Esophagus squamous epithelium (tissue), 5 donors: ENCODE measurements around the gene EFNA1. TPM values are rescaled to one million over a fixed set of nuclear protein-coding genes. Genes with fewer than 3 reads are reported as not detected.

Source experiments
- DNase-seq: peaks from one replicate; lab custom pipeline; 2025; lab: John Stamatoyannopoulos, UW
- H3K27ac ChIP-seq, 4 donors: fragments of 200-600 bp; sonication (generic); one replicate each; pipeline ENCODE4 v1.5.1; 2016 to 2019; ENCODE audit warnings: mild to moderate bottlenecking in 1 of 4
- H3K27me3 ChIP-seq, 4 donors: fragments of 200-600 bp; sonication (generic); 1 replicate in 3 of 4; 2 replicates in 1 of 4; pipeline versions ENCODE4 v1.5.1 to v1.6.0; 2017 to 2021; ENCODE audit warnings: antibody characterized with exemption in 1 of 4
- H3K36me3 ChIP-seq, 3 donors: fragments of 200-600 bp; sonication (generic); one replicate each; pipeline ENCODE4 v1.5.1; 2016 to 2019
- H3K4me1 ChIP-seq, 3 donors: fragments of 200-600 bp; sonication (generic); one replicate each; pipeline ENCODE4 v1.5.1; 2017 to 2019
- H3K4me3 ChIP-seq, 4 donors: fragments of 200-600 bp; sonication (generic); 1 replicate in 3 of 4; 2 replicates in 1 of 4; pipeline ENCODE4 v1.5.1; 2016 to 2019; ENCODE audit warnings: mild to moderate bottlenecking in 2 of 4, moderate library complexity in 1 of 4
- H3K9me3 ChIP-seq, 3 donors: fragments of 200-600 bp; sonication (generic); one replicate each; pipeline ENCODE4 v1.5.1; 2016 to 2019
- CTCF ChIP-seq, 6 experiments: fragments of 450-650 bp in 4 of 6; fragments of 200-600 bp in 2 of 6; sonication (generic) in 2 of 6; IDR thresholded peaks; one replicate each; pipeline ENCODE4 v1.5.1; 2016 to 2019; ENCODE audit warnings: antibody characterized with exemption in 6 of 6, mild to moderate bottlenecking in 4 of 6, moderate library complexity in 4 of 6
- POLR2A ChIP-seq, 4 donors: fragments of 450-650 bp; IDR thresholded peaks; one replicate each; pipeline ENCODE4 v1.6.1; 2017; ENCODE audit warnings: antibody characterized with exemption in 4 of 4, mild to moderate bottlenecking in 4 of 4, moderate library complexity in 3 of 4
- WGBS, 2 donors: methylation state at CpG; one replicate each; pipeline ENCODE4 v1.1.5; 2018; 5-methylcytosine and 5-hydroxymethylcytosine counted together
- intact Hi-C: fragments of 100-400 bp; cut with DNase I; formaldehyde crosslinking; loops from one replicate; pipeline ENCODE4 v1.15.0; 2022
- total RNA-seq, 4 donors: library from RNA; depleted of rRNA; stranded (reverse); fragments of >200 nt; gene quantifications; one replicate each; pipeline ENCODE4 v1.1.0, GENCODE V29; 2016
- donor health status: DM: yes; HTN: yes; CAD: no.

Gene EFNA1
- total RNA-seq, 4 donors from 2014 or later = 30.2 to 42.9 (median 31.0) TPM

GRCh38 chr1:155104605-155105534, 22.8 kb upstream of the EFNA1 start:
- Histone ChIP-seq H3K9me3 (no peaks in the 10 kb centered on the region), H3K27me3 (no peaks in the 10 kb centered on the region), H3K27ac (no peak overlapping the region), H3K4me1 (no peaks in the 10 kb centered on the region), H3K36me3 (no peaks in the 10 kb centered on the region), H3K4me3 (no peak overlapping the region)
- TF ChIP-seq POLR2A (IDR thresholded peaks at IDR 0.05) = no peak
- TF ChIP-seq CTCF (IDR thresholded peaks at IDR 0.05) = no peak
- no peak for DNase-seq
- WGBS, 2 donors = 81 to 94% methylated on average over 7 of the region's 7 CpGs
- intact Hi-C loops = no loop called here

- WGBS, 2 donors = 66 to 68% methylated on average over 7 of the region's 7 CpGs
- Histone ChIP-seq H3K27ac (no peak overlapping the region), H3K4me1 (no peaks in the 10 kb centered on the region), H3K27me3 (no peaks in the 10 kb centered on the region), H3K9me3 (no peaks in the 10 kb centered on the region), H3K36me3 (no peaks in the 10 kb centered on the region), H3K4me3 (no peak overlapping the region)
- no peak for DNase-seq
- no peak for TF ChIP-seq POLR2A (IDR thresholded peaks at IDR 0.05)
- no peak for TF ChIP-seq CTCF (IDR thresholded peaks at IDR 0.05)
- intact Hi-C loops = no loop called here
These were observed 22.1 kb upstream of the EFNA1 start for GRCh38 chr1:155105604-155106011.

GRCh38 chr1:155106862-155107261, 20.8 kb upstream of the EFNA1 start:
- no peak for DNase-seq
- no peaks in the 10 kb centered on the region for H3K27me3 ChIP-seq
- H3K36me3 ChIP-seq = no peaks in the 10 kb centered on the region
- intact Hi-C loops = no loop called here
- no peak overlapping the region for H3K4me3 ChIP-seq
- no peak for TF ChIP-seq POLR2A (IDR thresholded peaks at IDR 0.05)
- no peak for TF ChIP-seq CTCF (IDR thresholded peaks at IDR 0.05)
- no peaks in the 10 kb centered on the region for H3K9me3 ChIP-seq
- WGBS, 2 donors = 66 to 74% methylated on average over 6 of the region's 6 CpGs
- no peak overlapping the region for H3K27ac ChIP-seq
- no peaks in the 10 kb centered on the region for H3K4me1 ChIP-seq

GRCh38 chr1:155107309-155108264, 20.1 kb upstream of the EFNA1 start:
- Histone ChIP-seq H3K27me3 (no peaks in the 10 kb centered on the region), H3K9me3 (no peaks in the 10 kb centered on the region), H3K4me1 (no peaks in the 10 kb centered on the region), H3K27ac (no peak overlapping the region), H3K36me3 (no peaks in the 10 kb centered on the region), H3K4me3 (no peak overlapping the region)
- intact Hi-C loops = no loop called here
- 67 to 70% methylated on average over 7 to 10 of the region's 12 CpGs for WGBS, 2 donors
- TF ChIP-seq POLR2A (IDR thresholded peaks at IDR 0.05) (no peak), CTCF (IDR thresholded peaks at IDR 0.05) (no peak)
- no peak for DNase-seq
